Activated T-helper 17 cell treated with anti-CD3 and anti-CD28 coated beads, Interleukin-2, amount 50 U/mL, for 72 hours (primary cell): ENCODE measurements around the gene NTF3. TPM values are rescaled to one million over a fixed set of nuclear protein-coding genes. Genes with fewer than 3 reads are reported as not detected.

ENCODE experiments used
- ATAC-seq: fragments of 150-1000 bp; cut with Tn5 transposase; replicated peaks from 2 replicates; pipeline ENCODE4 v1.10.0; 2021; ENCODE audit warnings: mild to moderate bottlenecking, moderate library complexity
- H3K27ac Mint-ChIP-seq: one replicate; pipeline ENCODE4 v1.8.0; 2022; ENCODE audit warnings: mixed read lengths
- H3K27me3 Mint-ChIP-seq: one replicate; pipeline ENCODE4 v1.8.0; 2022; ENCODE audit warnings: mixed read lengths
- H3K36me3 Mint-ChIP-seq: one replicate; pipeline ENCODE4 v1.8.0; 2022; ENCODE audit warnings: low read depth, mild to moderate bottlenecking, mixed read lengths
- H3K4me1 Mint-ChIP-seq: one replicate; pipeline ENCODE4 v1.8.0; 2022; ENCODE audit warnings: mixed read lengths
- H3K4me3 Mint-ChIP-seq: one replicate; pipeline ENCODE4 v1.8.0; 2022; ENCODE audit warnings: mild to moderate bottlenecking, mixed read lengths
- H3K9me3 Mint-ChIP-seq: one replicate; pipeline ENCODE4 v1.8.0; 2022; ENCODE audit warnings: mixed read lengths
- total RNA-seq, 2 donors: library from RNA; stranded (reverse); gene quantifications; one replicate each; pipeline ENCODE4 v1.2.3, GENCODE V29; 2022

NTF3 gene
- total RNA-seq, 2 donors from 2014 or later, result not detected

DNA sequence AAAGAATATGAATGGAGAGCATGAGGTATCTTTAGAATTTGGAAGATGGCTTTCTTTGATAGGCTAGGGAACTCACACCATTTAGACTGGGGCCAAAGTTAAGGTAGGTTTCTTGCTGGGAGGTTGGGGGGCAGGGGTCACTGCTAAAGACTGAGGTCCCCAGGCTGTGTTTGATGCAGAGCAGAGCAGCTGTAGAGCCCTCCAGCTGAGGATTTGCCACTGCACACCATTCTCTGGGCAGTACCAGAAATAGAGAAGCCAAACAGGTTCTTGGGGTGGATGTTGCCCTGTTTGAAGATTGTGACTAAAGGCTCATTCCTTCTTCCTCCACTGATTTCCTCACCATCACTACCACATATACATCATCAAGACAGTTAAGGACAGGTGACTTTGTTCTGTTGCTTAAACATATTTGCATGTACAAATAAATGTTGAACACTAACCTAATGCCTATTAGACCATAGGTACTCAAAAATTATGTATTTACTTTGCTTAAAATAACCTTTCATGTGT is 7.9 kb downstream of the NTF3 start:
- Mint-ChIP-seq H3K9me3 (no peaks in the 10 kb centered on the region), H3K4me3 (no peak overlapping the region), H3K36me3 (no peaks in the 10 kb centered on the region), H3K27ac (no peak overlapping the region), H3K27me3 (peaks cover 22% of the 10 kb centered on the region), H3K4me1 (no peaks in the 10 kb centered on the region)
- ATAC-seq, result no peak

DNA sequence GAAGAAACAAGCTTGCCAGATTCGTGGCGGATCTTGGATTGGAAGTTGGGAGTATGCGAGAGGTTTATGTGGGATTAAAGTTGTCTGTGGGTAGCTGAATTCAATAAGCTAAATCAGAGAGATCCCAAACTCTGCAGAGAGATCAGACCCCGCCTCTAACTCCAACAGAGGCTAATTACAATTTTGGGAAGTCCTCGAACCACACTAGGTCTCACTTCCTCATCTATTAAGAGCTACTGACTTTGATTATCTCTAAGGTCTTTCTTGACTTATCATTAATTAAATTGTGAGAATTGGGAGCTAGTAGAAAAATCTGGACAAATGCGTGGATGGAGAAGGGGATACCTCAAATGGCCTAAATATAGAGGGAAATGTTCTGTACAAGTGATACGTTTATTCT is 9.1 kb downstream of the NTF3 start:
- no peaks in the 10 kb centered on the region for H3K36me3 Mint-ChIP-seq
- H3K9me3 Mint-ChIP-seq, result no peaks in the 10 kb centered on the region
- H3K4me1 Mint-ChIP-seq, result no peaks in the 10 kb centered on the region
- H3K27ac Mint-ChIP-seq, result no peak overlapping the region
- peaks cover 29% of the 10 kb centered on the region for H3K27me3 Mint-ChIP-seq
- no peak for ATAC-seq
- no peak overlapping the region for H3K4me3 Mint-ChIP-seq

DNA sequence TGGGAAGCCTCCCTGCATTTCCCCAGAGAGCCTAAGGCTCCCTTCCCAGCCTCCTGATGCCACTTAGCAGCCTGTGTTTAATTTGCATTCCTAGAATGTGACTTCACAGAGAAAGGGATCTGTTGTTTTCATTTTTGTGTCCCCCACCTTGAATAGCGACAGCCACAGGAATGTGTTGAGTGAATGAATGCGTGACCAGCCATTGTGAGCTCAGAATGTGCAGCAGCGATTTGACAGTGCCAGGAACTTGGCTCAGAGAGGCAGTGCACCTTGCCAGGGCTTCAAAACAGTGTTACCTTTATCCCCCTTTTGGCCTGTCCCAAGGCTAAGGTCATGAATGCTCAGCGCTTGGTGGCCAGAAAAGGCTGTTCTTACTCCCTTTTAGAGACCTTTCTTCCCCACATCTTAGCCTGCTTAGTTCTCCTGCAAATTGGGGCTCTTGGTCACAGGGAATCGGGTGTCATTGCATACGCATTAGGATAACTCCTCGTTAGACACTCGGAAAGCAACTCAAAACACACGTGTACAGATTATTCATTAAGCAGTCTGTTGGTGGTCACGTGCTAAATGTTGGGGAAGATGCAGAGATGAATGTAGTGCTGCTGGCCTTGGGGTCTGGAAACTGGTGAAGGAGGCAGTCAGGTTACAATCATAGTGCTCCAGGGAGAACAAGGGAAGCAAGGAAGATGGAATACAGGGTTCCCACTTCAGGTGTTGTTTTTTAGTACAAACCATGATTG is 9.8 kb downstream of the NTF3 start:
- Mint-ChIP-seq H3K4me1 (no peaks in the 10 kb centered on the region), H3K36me3 (no peaks in the 10 kb centered on the region), H3K27me3 (peaks cover 29% of the 10 kb centered on the region), H3K9me3 (no peaks in the 10 kb centered on the region), H3K27ac (no peak overlapping the region), H3K4me3 (no peak overlapping the region)
- ATAC-seq, result no peak

DNA sequence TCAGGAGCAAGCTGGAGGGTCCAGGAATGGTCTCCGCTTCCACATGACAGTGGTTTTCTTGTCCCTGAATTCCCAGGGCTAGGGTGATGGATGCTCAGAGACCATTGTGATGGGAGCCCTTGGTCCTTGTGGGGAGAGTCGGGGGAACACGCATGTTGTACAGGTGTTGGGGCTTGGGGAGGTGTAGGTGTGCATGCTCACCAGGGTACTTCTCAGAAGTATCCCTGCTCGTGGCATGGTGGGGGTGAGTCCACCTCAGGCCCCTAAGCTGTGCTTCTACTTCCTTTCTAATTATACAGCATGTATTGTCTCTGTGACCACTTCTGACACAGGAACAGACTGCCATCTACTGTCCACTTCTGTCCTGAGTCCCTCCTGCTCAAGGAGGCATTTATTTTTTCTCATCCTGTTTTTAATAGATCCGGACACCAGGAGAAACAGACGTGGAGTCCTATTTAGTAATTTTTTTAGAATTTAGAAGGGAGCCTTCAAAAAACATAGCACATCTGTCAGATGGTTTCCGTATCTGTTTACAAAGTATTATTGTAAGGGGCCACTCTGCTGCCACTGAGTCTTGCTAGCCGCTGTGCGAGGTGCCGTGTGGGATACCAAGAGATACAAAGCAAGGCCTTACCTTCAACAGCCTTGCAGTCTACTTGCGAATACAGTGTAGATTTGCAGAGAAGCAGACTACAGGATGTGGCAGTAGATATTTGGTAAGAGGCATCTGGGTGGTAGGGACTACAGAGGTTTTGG is 10.5 kb downstream of the NTF3 start:
- Mint-ChIP-seq H3K4me1 (no peaks in the 10 kb centered on the region), H3K27me3 (peaks cover 26% of the 10 kb centered on the region), H3K9me3 (no peaks in the 10 kb centered on the region), H3K27ac (no peak overlapping the region), H3K4me3 (no peak overlapping the region), H3K36me3 (no peaks in the 10 kb centered on the region)
- no peak for ATAC-seq

DNA sequence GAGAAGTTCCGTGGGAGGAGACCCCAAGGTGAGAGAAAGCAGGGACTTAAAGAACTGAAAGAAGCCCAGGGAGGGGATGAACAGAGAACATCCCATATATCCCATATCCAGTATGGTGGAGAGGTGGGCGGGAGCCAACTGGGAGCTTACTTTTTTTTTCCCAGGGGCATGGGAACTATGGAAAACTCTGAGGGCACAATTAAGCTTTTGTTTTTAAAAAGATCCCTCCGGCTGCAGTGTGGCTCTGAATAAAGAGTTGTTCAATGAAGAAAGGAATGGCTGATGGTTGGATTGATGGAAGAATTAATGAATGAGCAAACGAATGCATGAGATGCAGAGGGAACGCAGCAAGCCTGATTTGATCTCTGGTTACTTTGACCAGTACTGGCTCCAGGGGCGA is 12.6 kb downstream of the NTF3 start:
- no peak overlapping the region for H3K4me3 Mint-ChIP-seq

DNA sequence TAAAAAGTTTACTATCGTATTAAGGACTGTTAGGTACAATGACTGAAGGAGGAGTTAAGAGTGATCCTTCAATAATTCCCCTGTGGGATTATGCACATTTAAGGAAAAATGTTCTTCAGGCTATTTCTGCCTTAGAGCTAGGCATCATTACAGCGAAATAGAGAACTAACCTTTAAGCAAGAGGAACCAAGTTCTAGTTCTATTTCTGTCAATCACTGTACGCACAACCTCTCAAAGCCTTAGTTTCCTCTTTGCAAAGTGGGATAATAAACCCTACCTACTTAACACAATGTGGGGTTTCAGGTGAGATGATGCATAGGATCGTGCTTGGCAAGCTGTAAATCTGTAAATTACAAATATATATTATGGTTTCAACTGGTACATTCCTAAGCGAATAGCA is 15.4 kb downstream of the NTF3 start:
- peaks cover 18% of the 10 kb centered on the region for H3K27me3 Mint-ChIP-seq
- H3K4me3 Mint-ChIP-seq, result no peak overlapping the region
- no peak overlapping the region for H3K27ac Mint-ChIP-seq
- H3K4me1 Mint-ChIP-seq, result no peaks in the 10 kb centered on the region
- ATAC-seq, result no peak
- H3K9me3 Mint-ChIP-seq, result no peaks in the 10 kb centered on the region
- H3K36me3 Mint-ChIP-seq, result no peaks in the 10 kb centered on the region

More for the DNA sequence above, 12.6 kb downstream of the NTF3 start:
- no peak overlapping the region for H3K27ac Mint-ChIP-seq
- no peaks in the 10 kb centered on the region for H3K9me3 Mint-ChIP-seq
- H3K27me3 Mint-ChIP-seq, result peaks cover 22% of the 10 kb centered on the region
- no peak for ATAC-seq
- no peaks in the 10 kb centered on the region for H3K36me3 Mint-ChIP-seq
- no peaks in the 10 kb centered on the region for H3K4me1 Mint-ChIP-seq

DNA sequence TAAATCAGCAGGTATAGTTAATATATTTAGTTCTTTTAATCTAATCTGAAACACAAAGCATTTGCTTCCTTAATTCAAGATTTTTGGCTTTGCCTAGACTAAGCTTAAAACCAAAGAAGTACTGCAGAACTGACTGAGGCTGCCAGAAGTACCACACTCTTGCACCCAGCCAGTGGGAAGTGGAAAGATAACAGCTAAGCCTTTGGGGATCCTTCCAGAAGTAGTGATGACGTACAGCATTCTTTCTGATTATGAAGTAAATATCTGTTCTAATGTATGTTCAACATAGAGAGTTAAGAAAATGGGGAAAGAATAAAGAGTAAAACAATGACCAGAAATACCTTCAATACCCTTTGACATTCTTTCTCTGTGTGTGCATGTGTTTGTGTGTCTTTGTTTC is 19.3 kb downstream of the NTF3 start:
- no peaks in the 10 kb centered on the region for H3K36me3 Mint-ChIP-seq
- no peak overlapping the region for H3K4me3 Mint-ChIP-seq
- ATAC-seq, result no peak
- no peak overlapping the region for H3K27ac Mint-ChIP-seq
- H3K9me3 Mint-ChIP-seq, result no peaks in the 10 kb centered on the region
- H3K4me1 Mint-ChIP-seq, result no peaks in the 10 kb centered on the region
- H3K27me3 Mint-ChIP-seq, result no peaks in the 10 kb centered on the region

DNA sequence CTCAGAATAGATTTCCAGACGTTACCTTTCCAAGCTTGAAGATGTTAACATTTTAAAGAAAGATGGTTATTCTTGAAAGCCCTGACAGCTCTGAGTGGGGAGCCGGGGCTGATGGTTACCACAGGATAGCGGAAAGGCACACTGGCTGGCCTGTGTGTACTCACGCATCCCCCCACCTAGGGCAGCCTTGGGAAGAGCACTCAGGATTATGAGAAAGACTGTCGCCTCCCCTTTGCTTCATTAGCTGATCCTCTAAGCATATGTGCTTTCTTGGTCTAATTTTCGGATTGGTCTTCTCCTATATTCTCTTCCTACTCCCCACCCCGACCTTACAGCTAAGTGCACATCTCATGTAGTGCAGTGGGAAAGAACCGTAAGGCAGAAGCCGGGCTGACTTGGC is 20.7 kb downstream of the NTF3 start:
- Mint-ChIP-seq H3K9me3 (no peaks in the 10 kb centered on the region), H3K36me3 (no peaks in the 10 kb centered on the region), H3K27ac (no peak overlapping the region), H3K4me1 (no peaks in the 10 kb centered on the region), H3K27me3 (no peaks in the 10 kb centered on the region), H3K4me3 (no peak overlapping the region)
- no peak for ATAC-seq

DNA sequence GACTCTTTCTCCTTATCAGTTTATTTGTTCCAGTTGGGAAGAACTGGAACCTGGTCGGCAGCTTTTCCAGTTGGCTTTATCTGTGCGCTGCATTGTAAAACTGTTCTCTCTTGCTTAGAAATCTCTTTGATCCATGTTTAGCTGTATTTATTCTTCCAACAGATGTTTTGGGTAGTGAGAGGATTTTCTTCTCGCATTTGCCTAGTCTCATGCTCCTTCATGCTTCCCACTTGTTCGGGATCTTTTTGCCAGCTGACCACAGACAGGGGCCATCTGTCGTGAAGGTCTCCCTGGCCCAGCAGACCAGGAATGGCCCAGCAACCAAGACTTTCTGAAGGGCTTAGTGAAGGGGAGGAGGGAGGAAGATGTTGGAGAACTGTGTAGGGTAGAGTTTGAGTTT is 21.6 kb downstream of the NTF3 start:
- no peaks in the 10 kb centered on the region for H3K9me3 Mint-ChIP-seq
- H3K27me3 Mint-ChIP-seq, result no peaks in the 10 kb centered on the region
- no peaks in the 10 kb centered on the region for H3K4me1 Mint-ChIP-seq

DNA sequence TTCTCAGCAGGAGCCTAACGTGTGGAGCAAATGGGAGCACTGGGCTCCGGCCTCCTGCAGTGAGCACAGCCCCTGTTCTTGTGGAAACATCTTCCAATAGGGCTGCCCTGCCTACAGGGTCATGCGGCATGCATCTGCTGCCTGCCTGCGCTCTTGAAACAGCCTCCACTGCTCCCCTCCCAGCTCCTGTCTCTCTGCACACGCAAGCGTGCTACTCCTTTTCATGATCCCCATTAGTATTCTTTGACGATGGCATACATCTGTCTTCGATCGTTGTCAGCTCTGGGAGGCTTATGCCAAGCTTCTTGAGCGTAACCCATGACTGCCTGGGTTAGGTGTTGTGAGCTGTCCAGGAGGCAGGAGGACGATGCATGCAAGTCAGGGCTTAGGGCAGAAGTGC is 23.1 kb downstream of the NTF3 start:
- ATAC-seq, result no peak
- H3K36me3 Mint-ChIP-seq, result no peaks in the 10 kb centered on the region
- no peak overlapping the region for H3K4me3 Mint-ChIP-seq
- no peak overlapping the region for H3K27ac Mint-ChIP-seq
- H3K27me3 Mint-ChIP-seq, result no peaks in the 10 kb centered on the region
- H3K9me3 Mint-ChIP-seq, result no peaks in the 10 kb centered on the region
- H3K4me1 Mint-ChIP-seq, result no peaks in the 10 kb centered on the region

More for the DNA sequence above, 21.6 kb downstream of the NTF3 start:
- H3K4me3 Mint-ChIP-seq, result no peak overlapping the region
- ATAC-seq, result no peak
- H3K36me3 Mint-ChIP-seq, result no peaks in the 10 kb centered on the region
- H3K27ac Mint-ChIP-seq, result no peak overlapping the region

DNA sequence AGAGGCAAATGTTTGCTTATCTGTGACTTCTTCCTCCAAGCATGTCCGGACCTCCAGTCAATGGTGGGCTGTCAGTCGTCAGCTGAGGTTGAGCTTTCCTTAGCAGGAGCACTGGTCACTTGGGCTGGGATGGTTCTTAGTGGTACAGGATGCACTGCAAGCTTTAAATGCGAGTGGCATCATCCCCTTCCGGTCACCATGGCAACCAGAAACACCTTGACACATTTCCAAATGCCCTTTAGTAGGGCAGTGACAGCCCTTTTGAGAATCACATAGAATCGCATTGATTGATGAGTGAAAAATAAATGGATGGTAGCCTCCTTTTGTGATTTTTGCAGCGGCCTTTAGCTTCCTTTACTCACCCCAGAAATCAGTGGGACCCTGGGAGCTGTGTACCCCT is 24.1 kb downstream of the NTF3 start:
- no peaks in the 10 kb centered on the region for H3K27me3 Mint-ChIP-seq
- H3K36me3 Mint-ChIP-seq, result no peaks in the 10 kb centered on the region
- no peak overlapping the region for H3K4me3 Mint-ChIP-seq
- H3K9me3 Mint-ChIP-seq, result no peaks in the 10 kb centered on the region
- no peak for ATAC-seq
- H3K4me1 Mint-ChIP-seq, result no peaks in the 10 kb centered on the region
- H3K27ac Mint-ChIP-seq, result no peak overlapping the region

DNA sequence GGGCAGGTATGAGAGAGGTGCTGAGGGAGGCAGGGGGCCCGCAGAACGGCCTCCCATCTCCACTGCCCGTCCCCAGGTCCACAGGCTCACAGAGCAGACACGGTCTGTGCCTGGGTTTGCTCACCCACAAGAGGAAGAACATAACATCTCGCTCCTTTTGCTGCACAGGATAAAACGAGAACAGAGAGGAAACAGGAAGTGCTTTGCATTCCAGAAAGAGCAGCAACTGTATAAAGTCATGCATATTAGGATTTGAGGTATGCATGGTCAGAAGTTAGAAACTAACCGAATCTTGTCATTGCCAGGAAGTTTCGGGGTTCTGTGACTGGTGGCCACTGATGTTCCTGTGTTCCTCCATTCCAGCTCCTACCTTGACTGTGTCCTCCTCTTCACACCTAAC is 25.0 kb downstream of the NTF3 start:
- H3K27ac Mint-ChIP-seq, result no peak overlapping the region
- no peaks in the 10 kb centered on the region for H3K36me3 Mint-ChIP-seq
- no peak for ATAC-seq
- H3K9me3 Mint-ChIP-seq, result no peaks in the 10 kb centered on the region
- no peaks in the 10 kb centered on the region for H3K27me3 Mint-ChIP-seq
- no peak overlapping the region for H3K4me3 Mint-ChIP-seq
- H3K4me1 Mint-ChIP-seq, result no peaks in the 10 kb centered on the region

DNA sequence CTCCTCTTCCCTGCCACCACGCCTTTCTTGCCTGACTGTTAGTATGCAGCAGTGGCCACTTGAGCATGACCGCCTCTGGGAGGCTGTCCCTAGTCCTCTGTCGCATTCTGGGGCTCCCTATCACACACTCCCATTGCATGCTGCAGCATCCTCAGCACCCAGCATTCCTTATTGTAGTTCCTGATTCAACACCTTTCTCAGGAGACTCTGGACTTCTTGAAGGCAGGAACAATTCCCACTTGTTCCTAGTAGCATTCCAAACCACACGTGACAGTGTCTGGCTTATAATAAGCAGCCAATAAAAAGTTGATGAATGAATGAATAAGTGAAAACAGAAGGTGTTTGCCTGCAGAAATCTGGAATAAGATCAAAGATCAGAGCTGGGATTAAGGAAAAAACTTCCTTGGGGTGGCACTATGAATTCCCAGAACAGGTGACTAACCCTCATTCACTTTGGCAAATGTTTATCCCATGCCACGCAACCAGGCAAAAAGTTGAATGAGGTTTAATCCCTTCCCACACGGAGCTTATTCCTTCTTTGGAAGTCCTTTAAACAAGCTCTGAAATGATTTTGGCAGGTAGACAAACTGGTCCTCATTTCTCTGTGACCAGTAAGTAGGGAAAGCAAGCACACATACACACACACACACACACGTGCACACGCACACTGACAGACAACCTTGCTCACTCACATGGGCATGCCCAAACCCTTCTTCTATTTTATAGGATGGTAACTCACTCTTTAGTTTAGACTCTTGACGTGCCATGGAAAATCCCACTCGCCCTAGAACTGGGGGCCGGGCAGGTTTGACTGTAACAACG is 26.5 kb downstream of the NTF3 start:
- no peak for ATAC-seq
- Mint-ChIP-seq H3K27ac (no peak overlapping the region), H3K27me3 (no peaks in the 10 kb centered on the region), H3K36me3 (no peaks in the 10 kb centered on the region), H3K4me3 (no peak overlapping the region), H3K4me1 (no peaks in the 10 kb centered on the region), H3K9me3 (no peaks in the 10 kb centered on the region)

DNA sequence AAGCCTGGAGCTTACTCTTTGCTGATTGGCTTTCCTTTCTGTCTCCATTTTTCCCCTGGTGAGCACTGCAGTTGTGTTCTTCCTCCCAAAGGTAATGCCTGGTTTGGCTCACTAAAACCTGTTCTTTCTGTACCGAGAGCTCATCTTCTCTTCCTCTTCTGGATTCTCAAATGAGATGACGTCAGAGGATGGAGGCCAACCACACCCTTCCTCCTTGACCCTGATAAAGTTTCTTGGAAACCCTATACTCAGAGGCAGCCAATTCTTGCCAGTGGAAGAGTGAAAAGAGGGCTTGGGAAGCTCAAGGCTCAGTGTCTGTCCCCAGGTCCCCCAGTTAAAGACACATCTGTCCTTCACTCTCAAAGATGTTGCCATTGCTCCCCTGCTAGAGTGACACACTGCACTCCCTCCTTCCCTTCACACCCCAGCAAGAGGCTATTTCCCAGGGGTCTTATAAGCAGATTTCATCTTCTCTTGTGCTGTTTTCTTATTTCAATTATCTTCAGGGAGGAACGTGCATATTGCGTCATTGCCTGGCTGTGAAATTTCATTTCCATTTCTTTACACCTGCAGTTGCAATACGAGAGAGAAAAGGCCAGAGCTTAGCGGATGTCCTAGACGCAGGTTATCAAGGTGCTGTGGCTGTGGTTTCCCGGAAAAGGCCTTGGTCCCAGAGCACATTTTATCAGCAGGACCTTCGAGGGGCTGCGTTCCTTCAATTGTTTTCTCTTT is 27.3 kb downstream of the NTF3 start:
- Mint-ChIP-seq H3K4me3 (no peak overlapping the region), H3K9me3 (no peaks in the 10 kb centered on the region), H3K27ac (no peak overlapping the region), H3K36me3 (no peaks in the 10 kb centered on the region), H3K4me1 (no peaks in the 10 kb centered on the region), H3K27me3 (no peaks in the 10 kb centered on the region)
- no peak for ATAC-seq
